IgD-negative memory B cell (primary cell): ENCODE data around the gene FAM117B. TPM values are rescaled to one million over a fixed set of nuclear protein-coding genes. Genes with fewer than 3 reads are reported as not detected.
A peak's percentile ranks its signal among the peaks of the same experiment; 100 is the strongest.

ENCODE experiments used
- H3K27ac Mint-ChIP-seq, 3 donors: one replicate each; pipeline ENCODE4 v1.8.0; 2020 to 2022; ENCODE audit warnings: mild to moderate bottlenecking in 3 of 3, mixed read lengths in 3 of 3, moderate library complexity in 1 of 3
- H3K27me3 Mint-ChIP-seq: one replicate; pipeline ENCODE4 v1.8.0; 2021; ENCODE audit warnings: mixed read lengths
- H3K36me3 Mint-ChIP-seq: one replicate; pipeline ENCODE4 v1.8.0; 2020; ENCODE audit warnings: mild to moderate bottlenecking, mixed read lengths
- H3K4me1 Mint-ChIP-seq, 3 donors: one replicate each; pipeline ENCODE4 v1.8.0; 2020 to 2022; ENCODE audit warnings: mixed read lengths in 3 of 3, mild to moderate bottlenecking in 1 of 3
- H3K4me3 Mint-ChIP-seq, 4 donors: one replicate each; pipeline ENCODE4 v1.8.0; 2020 to 2022; ENCODE audit warnings: mild to moderate bottlenecking in 4 of 4, mixed read lengths in 4 of 4, moderate library complexity in 3 of 4
- H3K9me3 Mint-ChIP-seq, 3 donors: one replicate each; pipeline ENCODE4 v1.8.0; 2020 to 2021; ENCODE audit warnings: mixed read lengths in 3 of 3, mild to moderate bottlenecking in 1 of 3
- polyA plus RNA-seq: library from polyadenylated mRNA; unstranded; fragments of 300-500 nt; fragmentation: Illumina TruSeq; gene quantifications from one replicate; pipeline ENCODE4 v1.2.3, GENCODE V29; 2021

FAM117B gene
- polyA plus RNA-seq, 1 donor from 2014 or later: 21.6 TPM

GRCh38 chr2:202624133-202624532, 10.6 kb upstream of the FAM117B start:
- Mint-ChIP-seq H3K4me1 (peaks cover 10 to 25% (median 10%) of the 10 kb centered on the region in 3 donors), H3K36me3 (peaks cover 2% of the 10 kb centered on the region), H3K9me3 (no peaks in the 10 kb centered on the region), H3K4me3 (peak overlapping the region in 1 of 4 donors; percentile 6), H3K27me3 (no peaks in the 10 kb centered on the region), H3K27ac (no peak overlapping the region)

GRCh38 chr2:202627042-202627441, 7.7 kb upstream of the FAM117B start:
- Mint-ChIP-seq H3K27ac (no peak overlapping the region), H3K4me1 (peaks cover 10 to 27% (median 14%) of the 10 kb centered on the region in 3 donors), H3K36me3 (peaks cover 2% of the 10 kb centered on the region), H3K27me3 (no peaks in the 10 kb centered on the region), H3K9me3 (no peaks in the 10 kb centered on the region), H3K4me3 (no peak overlapping the region)

- H3K9me3 Mint-ChIP-seq: no peaks in the 10 kb centered on the region
- H3K4me3 Mint-ChIP-seq: no peak overlapping the region
- H3K36me3 Mint-ChIP-seq: peaks cover under 1% of the 10 kb centered on the region
- no peak overlapping the region for H3K27ac Mint-ChIP-seq
- H3K27me3 Mint-ChIP-seq: no peaks in the 10 kb centered on the region
- H3K4me1 Mint-ChIP-seq: peaks cover 11 to 24% (median 20%) of the 10 kb centered on the region in 3 donors
Measured at GRCh38 chr2:202628646-202629198, 6.0 kb upstream of the FAM117B start.

GRCh38 chr2:202632682-202633290, 2.0 kb upstream of the FAM117B start:
- H3K27me3 Mint-ChIP-seq: no peaks in the 10 kb centered on the region
- H3K4me3 Mint-ChIP-seq: peak overlapping the region in 2 of 4 donors; percentile 12 to 56
- peaks cover 7% of the 10 kb centered on the region for H3K36me3 Mint-ChIP-seq
- no peaks in the 10 kb centered on the region for H3K9me3 Mint-ChIP-seq
- H3K4me1 Mint-ChIP-seq: peaks cover 23 to 25% (median 23%) of the 10 kb centered on the region in 3 donors
- H3K27ac Mint-ChIP-seq: peak overlapping the region; percentile 8 to 76 (median 26)

GRCh38 chr2:202633470-202633869, 1.3 kb upstream of the FAM117B start:
- H3K27me3 Mint-ChIP-seq: no peaks in the 10 kb centered on the region
- H3K36me3 Mint-ChIP-seq: peaks cover 7% of the 10 kb centered on the region
- H3K4me3 Mint-ChIP-seq: peak overlapping the region in 3 of 4 donors; percentile 37 to 92 (median 39)
- H3K9me3 Mint-ChIP-seq: no peaks in the 10 kb centered on the region
- H3K4me1 Mint-ChIP-seq: peaks cover 23 to 30% (median 29%) of the 10 kb centered on the region in 3 donors
- peak overlapping the region in 2 of 3 donors; percentile 98 to 99 for H3K27ac Mint-ChIP-seq

- Mint-ChIP-seq H3K9me3 (no peaks in the 10 kb centered on the region), H3K4me3 (peak overlapping the region; percentile 92 to 100 (median 96)), H3K4me1 (peaks cover 39 to 46% (median 42%) of the 10 kb centered on the region in 3 donors), H3K27ac (peak overlapping the region; percentile 39 to 98 (median 89)), H3K36me3 (peaks cover 7% of the 10 kb centered on the region), H3K27me3 (no peaks in the 10 kb centered on the region)
Measured at GRCh38 chr2:202635428-202636212, 851 bp downstream of the FAM117B start.

- peak overlapping the region; percentile 39 to 98 (median 89) for H3K27ac Mint-ChIP-seq
- H3K9me3 Mint-ChIP-seq: no peaks in the 10 kb centered on the region
- peak overlapping the region; percentile 86 to 96 (median 92) for H3K4me3 Mint-ChIP-seq
- H3K36me3 Mint-ChIP-seq: peaks cover 7% of the 10 kb centered on the region
- H3K4me1 Mint-ChIP-seq: peaks cover 43 to 51% (median 46%) of the 10 kb centered on the region in 3 donors
- no peaks in the 10 kb centered on the region for H3K27me3 Mint-ChIP-seq
Measured at GRCh38 chr2:202636213-202636513, 1.4 kb downstream of the FAM117B start.

- H3K27ac Mint-ChIP-seq: peak overlapping the region; percentile 4 to 81 (median 68)
Measured at GRCh38 chr2:202638721-202639120, 4.0 kb downstream of the FAM117B start.

GRCh38 chr2:202639231-202639630, 4.5 kb downstream of the FAM117B start:
- H3K27ac Mint-ChIP-seq: peak overlapping the region; percentile 45 to 81 (median 68)
- peaks cover 5% of the 10 kb centered on the region for H3K36me3 Mint-ChIP-seq
- H3K4me1 Mint-ChIP-seq: peaks cover 40 to 45% (median 43%) of the 10 kb centered on the region in 3 donors
- peak overlapping the region; percentile 32 to 82 (median 51) for H3K4me3 Mint-ChIP-seq
- no peaks in the 10 kb centered on the region for H3K9me3 Mint-ChIP-seq
- no peaks in the 10 kb centered on the region for H3K27me3 Mint-ChIP-seq

More at GRCh38 chr2:202638721-202639120, 4.0 kb downstream of the FAM117B start:
- Mint-ChIP-seq H3K4me1 (peaks cover 45 to 46% (median 46%) of the 10 kb centered on the region in 3 donors), H3K27me3 (no peaks in the 10 kb centered on the region), H3K9me3 (no peaks in the 10 kb centered on the region), H3K4me3 (peak overlapping the region in 2 of 4 donors; percentile 39 to 82), H3K36me3 (peaks cover 6% of the 10 kb centered on the region)

GRCh38 chr2:202642567-202642966, 7.8 kb downstream of the FAM117B start:
- H3K27ac Mint-ChIP-seq: no peak overlapping the region
- no peak overlapping the region for H3K4me3 Mint-ChIP-seq
- peaks cover 41 to 51% (median 48%) of the 10 kb centered on the region in 3 donors for H3K4me1 Mint-ChIP-seq
- no peaks in the 10 kb centered on the region for H3K9me3 Mint-ChIP-seq
- H3K36me3 Mint-ChIP-seq: no peaks in the 10 kb centered on the region
- H3K27me3 Mint-ChIP-seq: no peaks in the 10 kb centered on the region

GRCh38 chr2:202643012-202643858, 8.5 kb downstream of the FAM117B start:
- peak overlapping the region in 1 of 3 donors; percentile 93 for H3K27ac Mint-ChIP-seq
- H3K4me1 Mint-ChIP-seq: peaks cover 45 to 52% (median 49%) of the 10 kb centered on the region in 3 donors
- H3K4me3 Mint-ChIP-seq: peak overlapping the region in 3 of 4 donors; percentile 73 to 93 (median 83)

GRCh38 chr2:202652119-202652518, 17.4 kb downstream of the FAM117B start:
- peaks cover 64 to 65% (median 64%) of the 10 kb centered on the region in 3 donors for H3K4me1 Mint-ChIP-seq
- peaks cover 6% of the 10 kb centered on the region for H3K36me3 Mint-ChIP-seq
- H3K9me3 Mint-ChIP-seq: no peaks in the 10 kb centered on the region
- H3K27me3 Mint-ChIP-seq: no peaks in the 10 kb centered on the region
- H3K4me3 Mint-ChIP-seq: peak overlapping the region in 2 of 4 donors; percentile 42 to 66
- peak overlapping the region in 2 of 3 donors; percentile 23 to 29 for H3K27ac Mint-ChIP-seq

More at GRCh38 chr2:202643012-202643858, 8.5 kb downstream of the FAM117B start:
- Mint-ChIP-seq H3K36me3 (no peaks in the 10 kb centered on the region), H3K27me3 (no peaks in the 10 kb centered on the region), H3K9me3 (no peaks in the 10 kb centered on the region)

GRCh38 chr2:202653890-202654289, 19.1 kb downstream of the FAM117B start:
- Mint-ChIP-seq H3K9me3 (no peaks in the 10 kb centered on the region), H3K36me3 (peaks cover 8% of the 10 kb centered on the region), H3K27me3 (no peaks in the 10 kb centered on the region), H3K4me1 (peaks cover 69 to 72% (median 69%) of the 10 kb centered on the region in 3 donors), H3K4me3 (peak overlapping the region in 3 of 4 donors; percentile 1 to 82 (median 75)), H3K27ac (peak overlapping the region in 2 of 3 donors; percentile 67 to 72)

- no peak overlapping the region for H3K27ac Mint-ChIP-seq
Measured at GRCh38 chr2:202657876-202658275, 23.1 kb downstream of the FAM117B start.

More at GRCh38 chr2:202657876-202658275, 23.1 kb downstream of the FAM117B start:
- peaks cover 0 to 2% (median 0%) of the 10 kb centered on the region in 3 donors for H3K9me3 Mint-ChIP-seq
- no peaks in the 10 kb centered on the region for H3K27me3 Mint-ChIP-seq
- peak overlapping the region in 2 of 4 donors; percentile 2 to 32 for H3K4me3 Mint-ChIP-seq
- H3K4me1 Mint-ChIP-seq: peaks cover 63 to 71% (median 67%) of the 10 kb centered on the region in 3 donors
- H3K36me3 Mint-ChIP-seq: peaks cover 16% of the 10 kb centered on the region
